Measurements from ENCODE around the gene ANKDD1B.

ANKDD1B gene

DNA sequence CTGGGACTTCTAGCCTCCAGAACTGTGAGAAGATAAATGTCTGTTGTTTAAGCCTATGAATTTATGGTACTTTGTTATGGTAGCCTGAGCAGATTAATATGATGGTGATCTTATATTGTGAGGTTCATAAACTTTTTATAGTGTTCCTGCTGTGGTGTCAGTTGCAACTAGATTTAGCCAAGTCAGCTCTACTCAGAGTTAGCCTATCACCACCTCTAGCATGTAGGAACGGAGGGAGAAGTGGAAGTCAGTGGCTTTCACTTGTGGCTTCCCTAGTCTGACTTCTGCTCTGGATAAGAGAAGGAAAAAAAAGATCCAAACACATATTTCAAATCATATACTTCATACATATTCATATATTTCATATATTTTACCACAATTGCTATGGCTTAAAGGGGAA lies 99.4 kb downstream of the ANKDD1B start:
- DNase-seq = peak; percentile 67 to 73

GRCh38 chr5:75711151-75711550 lies 99.9 kb downstream of the ANKDD1B start:
- no peak for DNase-seq

DNA sequence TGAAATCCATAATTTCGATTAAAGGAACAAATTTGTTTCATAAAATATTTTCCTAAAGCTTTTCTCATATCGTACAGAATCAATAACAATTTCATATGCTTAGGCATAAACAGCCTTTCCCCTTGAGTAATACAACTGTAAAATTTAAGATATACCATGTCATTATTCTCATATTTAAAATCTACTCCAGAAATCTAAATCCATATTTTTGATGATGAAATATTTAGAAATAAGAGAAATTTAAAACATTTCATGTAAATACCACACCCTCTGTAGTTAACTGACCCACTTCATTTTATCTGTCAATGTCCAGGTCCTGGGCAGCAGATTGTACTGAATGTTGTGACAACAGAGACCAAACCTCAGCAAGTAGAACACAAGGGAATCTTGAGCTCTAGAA lies 100.8 kb downstream of the ANKDD1B start:
- no peak for DNase-seq

GRCh38 chr5:75716715-75717081 lies 105.4 kb downstream of the ANKDD1B start:
- DNase-seq = no peak

- DNase-seq = peak; percentile 97 to 98
Measured at GRCh38 chr5:75717082-75717922, 106.0 kb downstream of the ANKDD1B start, which contains the start of gene POC5. TSS of gene POC5 (minus strand) at chr5:75717437. CDS start at chr5:75712937, 4,500 bp downstream.

GRCh38 chr5:75720882-75721281 lies 109.6 kb downstream of the ANKDD1B start:
- DNase-seq = no peak

Measured in Kasumi-1 (cell line).